Peyer's patch (tissue), 4 donors: ENCODE data around the gene NXNL1. TPM values are rescaled to one million over a fixed set of nuclear protein-coding genes. Genes with fewer than 3 reads are reported as not detected.

ENCODE experiments used
- DNase-seq, 3 donors: peaks; one replicate each; pipeline ENCODE4 v3.0.0-alpha.2; 2017 to 2019
- H3K27ac ChIP-seq, 4 donors: fragments of 200-600 bp; sonication (generic); one replicate each; pipeline ENCODE4 v1.5.1; 2016 to 2019
- H3K27me3 ChIP-seq, 2 donors: fragments of 200-600 bp; sonication (generic); one replicate each; pipeline ENCODE4 v1.5.1; 2019
- H3K36me3 ChIP-seq, 3 donors: fragments of 200-600 bp; sonication (generic); one replicate each; pipeline ENCODE4 v1.5.1; 2016 to 2019
- H3K4me1 ChIP-seq, 4 donors: fragments of 200-600 bp; sonication (generic); one replicate each; pipeline ENCODE4 v1.5.1; 2016 to 2019
- H3K4me3 ChIP-seq, 4 donors: fragments of 200-600 bp; sonication (generic); 1 replicate in 3 of 4; 2 replicates in 1 of 4; pipeline ENCODE4 v1.5.1; 2016 to 2019; ENCODE audit warnings: mild to moderate bottlenecking in 1 of 4
- H3K9me3 ChIP-seq, 4 donors: fragments of 200-600 bp; sonication (generic); one replicate each; pipeline ENCODE4 v1.5.1; 2016 to 2019; ENCODE audit warnings: mild to moderate bottlenecking in 1 of 4
- POLR2A ChIP-seq, 2 donors: fragments of 450-650 bp; IDR thresholded peaks; one replicate each; pipeline ENCODE4 v1.5.1; 2017; ENCODE audit warnings: antibody characterized with exemption in 2 of 2, mild to moderate bottlenecking in 2 of 2, moderate library complexity in 2 of 2
- total RNA-seq, 4 donors: library from RNA; depleted of rRNA; stranded (reverse); fragments of >200 nt; gene quantifications; one replicate each; pipeline ENCODE4 v1.1.0, GENCODE V29; 2016
- TF ChIP-seq, protein P1 (sequence below), 6 experiments: fragments of 450-650 bp in 4 of 6; fragments of 200-600 bp in 2 of 6; sonication (generic) in 1 of 6; IDR thresholded peaks; one replicate each; pipeline ENCODE4 v1.5.1; 2017 to 2019; ENCODE audit warnings: antibody characterized with exemption in 6 of 6, mild to moderate bottlenecking in 3 of 6, moderate library complexity in 1 of 6

Gene NXNL1
- total RNA-seq, 4 donors from 2014 or later: not detected

DNA sequence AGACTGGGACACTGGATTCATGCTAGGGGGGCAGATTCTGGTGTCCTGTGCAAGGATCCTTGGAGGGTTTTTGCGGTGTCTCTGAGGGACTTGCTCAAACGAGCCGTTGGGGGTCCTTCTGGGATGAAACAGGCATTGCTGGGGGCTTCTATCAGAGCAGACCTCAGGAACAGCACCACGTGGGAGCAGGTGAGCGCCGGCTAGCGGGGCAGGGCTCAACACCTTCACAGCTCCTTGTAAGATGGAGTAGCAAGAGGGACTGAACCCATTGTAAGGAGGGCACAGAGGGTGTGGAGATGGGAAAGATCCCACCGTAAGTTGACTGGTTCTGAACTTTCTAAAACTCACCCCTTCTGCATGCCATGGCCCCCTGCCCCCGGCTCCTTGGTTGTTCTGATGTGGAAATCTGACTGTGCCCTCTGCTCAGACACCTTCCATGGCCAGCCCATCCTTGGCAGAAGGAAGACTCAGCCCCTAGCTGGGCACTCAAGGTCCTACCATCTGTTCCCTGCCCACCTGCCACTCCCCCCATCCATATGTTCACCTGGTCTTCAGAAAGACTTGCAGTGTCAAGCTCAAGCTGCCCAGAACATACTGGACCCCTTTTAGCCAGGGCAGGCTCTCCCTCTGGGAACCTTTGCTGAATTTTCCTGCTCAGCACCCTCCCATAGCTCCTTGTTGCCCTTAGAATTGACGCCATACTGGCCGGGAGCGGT lies 10.8 kb upstream of the NXNL1 start:
- Histone ChIP-seq H3K27me3 (no peaks in the 10 kb centered on the region), H3K27ac (no peak overlapping the region), H3K4me1 (peaks cover 0 to 27% (median 8%) of the 10 kb centered on the region in 4 donors), H3K9me3 (no peaks in the 10 kb centered on the region), H3K36me3 (no peaks in the 10 kb centered on the region), H3K4me3 (peak overlapping the region in 3 of 4 donors; percentile 60 to 85 (median 60))
- TF ChIP-seq POLR2A (IDR thresholded peaks at IDR 0.05): no peak
- TF ChIP-seq, protein P1, sequence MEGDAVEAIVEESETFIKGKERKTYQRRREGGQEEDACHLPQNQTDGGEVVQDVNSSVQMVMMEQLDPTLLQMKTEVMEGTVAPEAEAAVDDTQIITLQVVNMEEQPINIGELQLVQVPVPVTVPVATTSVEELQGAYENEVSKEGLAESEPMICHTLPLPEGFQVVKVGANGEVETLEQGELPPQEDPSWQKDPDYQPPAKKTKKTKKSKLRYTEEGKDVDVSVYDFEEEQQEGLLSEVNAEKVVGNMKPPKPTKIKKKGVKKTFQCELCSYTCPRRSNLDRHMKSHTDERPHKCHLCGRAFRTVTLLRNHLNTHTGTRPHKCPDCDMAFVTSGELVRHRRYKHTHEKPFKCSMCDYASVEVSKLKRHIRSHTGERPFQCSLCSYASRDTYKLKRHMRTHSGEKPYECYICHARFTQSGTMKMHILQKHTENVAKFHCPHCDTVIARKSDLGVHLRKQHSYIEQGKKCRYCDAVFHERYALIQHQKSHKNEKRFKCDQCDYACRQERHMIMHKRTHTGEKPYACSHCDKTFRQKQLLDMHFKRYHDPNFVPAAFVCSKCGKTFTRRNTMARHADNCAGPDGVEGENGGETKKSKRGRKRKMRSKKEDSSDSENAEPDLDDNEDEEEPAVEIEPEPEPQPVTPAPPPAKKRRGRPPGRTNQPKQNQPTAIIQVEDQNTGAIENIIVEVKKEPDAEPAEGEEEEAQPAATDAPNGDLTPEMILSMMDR (IDR thresholded peaks at IDR 0.05): no peak
- DNase-seq: no peak

DNA sequence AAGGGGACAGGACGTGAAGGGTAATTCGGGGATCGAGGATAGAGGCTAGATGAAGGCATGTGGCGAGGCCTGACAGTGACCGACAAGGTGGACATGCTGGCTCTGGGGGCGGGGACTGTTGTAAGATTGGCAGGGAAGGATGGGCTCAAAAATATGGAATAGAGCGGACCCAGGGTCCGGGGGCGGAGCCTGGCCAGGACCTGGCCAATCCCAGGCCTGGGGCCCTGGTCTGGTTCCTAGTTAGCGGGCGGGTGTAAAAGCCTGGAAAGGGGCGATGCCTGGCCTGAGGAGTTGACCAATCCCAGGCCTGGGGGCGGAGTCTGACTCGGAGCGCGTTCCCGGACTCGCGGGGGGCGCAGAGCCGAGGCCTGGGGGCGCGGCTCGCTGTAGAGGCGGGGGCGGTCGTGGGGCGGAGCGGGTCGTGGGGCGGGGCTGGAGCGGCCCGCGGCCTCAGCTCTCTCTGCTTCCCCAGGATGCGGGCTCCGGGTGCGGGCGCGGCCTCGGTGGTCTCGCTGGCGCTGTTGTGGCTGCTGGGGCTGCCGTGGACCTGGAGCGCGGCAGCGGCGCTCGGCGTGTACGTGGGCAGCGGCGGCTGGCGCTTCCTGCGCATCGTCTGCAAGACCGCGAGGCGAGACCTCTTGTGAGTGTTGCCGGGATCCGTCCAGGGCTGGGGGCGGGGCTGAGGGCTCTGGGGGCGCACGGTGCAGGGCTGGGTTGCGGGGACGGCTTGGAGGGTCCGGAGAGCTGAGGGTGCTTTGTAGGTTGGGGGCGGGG lies 9.5 kb upstream of the NXNL1 start, which contains the start of gene SLC27A1:
SLC27A1 (plus strand) TSS at position 457 of the 774 bp plus-strand sequence; CDS start at position 474, 17 bp downstream.
- no peak for TF ChIP-seq POLR2A (IDR thresholded peaks at IDR 0.05)
- TF ChIP-seq, protein P1 (IDR thresholded peaks at IDR 0.05): no peak

DNA sequence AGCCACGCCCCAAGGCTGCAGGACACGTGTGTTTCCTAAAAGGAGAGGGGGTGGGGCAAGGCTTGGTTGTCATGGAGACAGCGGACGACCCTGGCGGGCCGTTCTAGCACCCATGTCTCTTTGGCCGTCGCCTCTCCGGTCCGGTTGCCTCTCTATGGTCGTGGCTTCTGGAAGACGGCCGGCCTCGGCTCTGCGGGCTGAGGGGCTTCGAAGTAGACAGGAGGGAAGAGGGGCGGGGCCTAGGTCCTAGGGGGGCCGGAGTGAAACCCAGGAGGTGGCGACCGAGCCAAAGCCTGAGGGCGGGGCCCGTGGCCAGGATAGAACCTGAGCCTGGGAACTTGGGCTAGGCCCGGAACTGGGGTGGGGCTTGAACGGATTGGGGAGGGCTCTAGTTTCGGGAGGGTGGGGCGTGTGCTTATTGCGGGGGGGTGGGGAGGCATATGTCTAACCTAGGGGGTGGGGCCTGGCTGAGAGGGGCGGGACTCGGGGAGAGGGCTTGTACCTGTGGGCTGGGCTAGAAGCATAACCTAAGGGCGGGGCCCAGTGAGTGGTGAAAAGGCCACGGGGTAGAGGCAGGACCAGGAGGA lies 8.8 kb upstream of the NXNL1 start:
- no peaks in the 10 kb centered on the region for H3K36me3 ChIP-seq
- H3K4me1 ChIP-seq: peaks cover 0 to 25% (median 8%) of the 10 kb centered on the region in 4 donors
- peak overlapping the region; percentile 60 to 85 (median 68) for H3K4me3 ChIP-seq
- H3K27ac ChIP-seq: peak overlapping the region; percentile 73 to 86 (median 81)
- TF ChIP-seq, protein P1 (IDR thresholded peaks at IDR 0.05): no peak
- no peak for TF ChIP-seq POLR2A (IDR thresholded peaks at IDR 0.05)
- no peaks in the 10 kb centered on the region for H3K9me3 ChIP-seq
- DNase-seq: peak; percentile 92 to 99 (median 98)
- no peaks in the 10 kb centered on the region for H3K27me3 ChIP-seq

More for the DNA sequence above, 9.5 kb upstream of the NXNL1 start, which contains the start of gene SLC27A1:
- peak; percentile 93 to 98 (median 95) for DNase-seq
- Histone ChIP-seq H3K4me1 (peaks cover 0 to 27% (median 8%) of the 10 kb centered on the region in 4 donors), H3K4me3 (peak within 1 kb of the TSS; percentile 60 to 85 (median 68)), H3K27ac (peak within 1 kb of the TSS; percentile 73 to 86 (median 81)), H3K27me3 (no peaks in the 10 kb centered on the region), H3K36me3 (no peaks in the 10 kb centered on the region), H3K9me3 (no peaks in the 10 kb centered on the region)

DNA sequence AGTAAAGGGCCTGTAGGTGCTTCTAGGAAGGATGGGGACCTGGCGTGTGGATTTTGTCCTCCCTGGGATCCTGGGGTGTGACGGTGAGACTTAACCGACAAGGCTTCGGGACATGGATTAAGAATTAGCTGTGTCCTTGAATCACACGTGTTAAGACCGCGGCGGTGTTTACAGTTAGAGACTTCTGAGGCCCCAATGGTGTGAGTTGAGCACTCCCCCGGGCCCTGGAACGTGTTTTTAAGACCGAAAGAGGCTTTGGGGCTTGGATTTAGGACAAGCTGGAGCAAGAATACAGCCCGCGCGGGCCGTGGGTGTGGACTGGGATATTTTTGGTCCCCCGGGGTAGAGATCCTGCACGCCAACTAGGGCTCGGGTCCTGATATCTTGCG lies 8.4 kb upstream of the NXNL1 start:
- no peaks in the 10 kb centered on the region for H3K27me3 ChIP-seq
- H3K4me1 ChIP-seq: peaks cover 0 to 25% (median 8%) of the 10 kb centered on the region in 4 donors
- H3K4me3 ChIP-seq: peak overlapping the region; percentile 60 to 85 (median 68)
- peak overlapping the region; percentile 73 to 86 (median 81) for H3K27ac ChIP-seq
- TF ChIP-seq, protein P1 (IDR thresholded peaks at IDR 0.05): no peak
- no peak for TF ChIP-seq POLR2A (IDR thresholded peaks at IDR 0.05)
- no peak for DNase-seq
- no peaks in the 10 kb centered on the region for H3K9me3 ChIP-seq
- H3K36me3 ChIP-seq: no peaks in the 10 kb centered on the region

DNA sequence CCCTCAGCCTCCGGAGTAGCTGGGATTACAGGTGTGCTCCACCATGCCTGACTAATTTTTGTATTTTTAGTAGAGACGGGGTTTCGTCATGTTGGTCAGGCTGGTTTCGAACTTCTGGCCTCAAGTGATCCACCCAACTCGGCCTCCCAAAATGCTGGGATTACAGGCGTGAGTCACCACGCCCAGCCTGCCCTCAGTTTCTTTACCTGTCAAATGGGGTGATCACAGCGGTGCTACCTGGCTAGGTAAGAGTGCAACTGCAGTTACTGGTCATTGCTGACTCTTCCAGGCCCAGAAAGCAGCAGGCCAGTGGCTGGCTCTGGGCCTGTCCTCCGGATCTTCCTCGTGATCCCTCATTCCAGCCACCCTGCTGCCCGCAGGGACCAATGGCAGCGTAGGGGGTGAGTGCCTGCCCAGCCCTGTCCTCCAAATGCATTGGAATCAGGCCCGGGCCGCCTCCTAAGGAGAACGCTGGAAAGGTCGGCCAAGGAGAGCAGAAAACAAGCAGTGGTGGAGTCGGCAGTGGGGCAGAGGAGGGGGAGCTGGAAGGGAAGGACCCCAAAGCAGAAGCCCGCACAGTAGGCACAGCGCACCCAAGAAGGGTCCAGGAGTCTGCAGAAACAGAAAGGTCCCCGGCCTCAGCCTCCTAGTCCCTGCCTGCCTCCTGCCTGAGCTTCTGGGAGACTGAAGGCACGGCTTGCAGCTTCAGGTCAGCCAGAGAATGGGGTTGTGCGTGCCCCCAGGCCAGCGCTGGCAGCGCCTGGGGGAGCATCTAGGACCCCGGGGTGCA lies 7.8 kb upstream of the NXNL1 start:
- Histone ChIP-seq H3K27ac (peak overlapping the region; percentile 73 to 86 (median 81)), H3K27me3 (no peaks in the 10 kb centered on the region), H3K4me3 (peak overlapping the region; percentile 60 to 85 (median 68)), H3K9me3 (no peaks in the 10 kb centered on the region), H3K36me3 (no peaks in the 10 kb centered on the region), H3K4me1 (peaks cover 0 to 25% (median 8%) of the 10 kb centered on the region in 4 donors)
- DNase-seq: no peak
- TF ChIP-seq, protein P1 (IDR thresholded peaks at IDR 0.05): no peak
- no peak for TF ChIP-seq POLR2A (IDR thresholded peaks at IDR 0.05)
